ENCODE results near the gene STK33.

STK33 gene

GRCh38 chr11:8426076-8426475 is 168.0 kb downstream of the STK33 start:
- no peaks in the 10 kb centered on the region for H4K20me1 ChIP-seq (ENCODE audit: insufficient read depth, low read length)

GRCh38 chr11:8415195-8415594 is 178.8 kb downstream of the STK33 start:
- no peak overlapping the region for H3K4me2 ChIP-seq (ENCODE audit: low read length)
- no peak overlapping the region for H3K4me3 ChIP-seq (ENCODE audit: low read depth, low read length, poor library complexity, severe bottlenecking)
- H3K36me3 ChIP-seq (ENCODE audit: insufficient read depth, low read length), result no peaks in the 10 kb centered on the region
- no peak overlapping the region for H3K9ac ChIP-seq (ENCODE audit: low read length)
- no peaks in the 10 kb centered on the region for H3K9me3 ChIP-seq (ENCODE audit: low read length)
- TF ChIP-seq EZH2 (IDR thresholded peaks at IDR 0.05; ENCODE audit: borderline replicate concordance, low read length) (no peak), CTCF (IDR thresholded peaks at IDR 0.05; ENCODE audit: low read length) (no peak)
- no peaks in the 10 kb centered on the region for H3F3A ChIP-seq (ENCODE audit: insufficient read depth, low read length)
- no peaks in the 10 kb centered on the region for H3K79me2 ChIP-seq (ENCODE audit: insufficient read depth, low read length)
- no peaks in the 10 kb centered on the region for H4K20me1 ChIP-seq (ENCODE audit: insufficient read depth, low read length)
- no peak overlapping the region for H3K27ac ChIP-seq (ENCODE audit: low read depth, low read length, poor library complexity, severe bottlenecking)
- no peaks in the 10 kb centered on the region for H3K9me2 ChIP-seq (ENCODE audit: low read depth, low read length)
- no peaks in the 10 kb centered on the region for H3K4me1 ChIP-seq (ENCODE audit: insufficient read depth, low read length, severe bottlenecking)
- no peaks in the 10 kb centered on the region for H3K27me3 ChIP-seq (ENCODE audit: insufficient read depth, low read length)
- H2AFZ ChIP-seq (ENCODE audit: low read length), result no peak overlapping the region

More at GRCh38 chr11:8426076-8426475, 168.0 kb downstream of the STK33 start:
- H3K9me3 ChIP-seq (ENCODE audit: low read length), result no peaks in the 10 kb centered on the region
- no peaks in the 10 kb centered on the region for H3K36me3 ChIP-seq (ENCODE audit: insufficient read depth, low read length)
- H3K27me3 ChIP-seq (ENCODE audit: insufficient read depth, low read length), result no peaks in the 10 kb centered on the region
- H3K4me3 ChIP-seq (ENCODE audit: low read depth, low read length, poor library complexity, severe bottlenecking), result no peak overlapping the region
- TF ChIP-seq EZH2 (IDR thresholded peaks at IDR 0.05; ENCODE audit: borderline replicate concordance, low read length), result no peak
- no peak for TF ChIP-seq CTCF (IDR thresholded peaks at IDR 0.05; ENCODE audit: low read length)
- H3K4me1 ChIP-seq (ENCODE audit: insufficient read depth, low read length, severe bottlenecking), result no peaks in the 10 kb centered on the region
- no peaks in the 10 kb centered on the region for H3K79me2 ChIP-seq (ENCODE audit: insufficient read depth, low read length)
- no peak overlapping the region for H2AFZ ChIP-seq (ENCODE audit: low read length)
- no peak overlapping the region for H3K9ac ChIP-seq (ENCODE audit: low read length)
- no peak overlapping the region for H3K27ac ChIP-seq (ENCODE audit: low read depth, low read length, poor library complexity, severe bottlenecking)
- no peaks in the 10 kb centered on the region for H3F3A ChIP-seq (ENCODE audit: insufficient read depth, low read length)
- no peak overlapping the region for H3K4me2 ChIP-seq (ENCODE audit: low read length)
- no peaks in the 10 kb centered on the region for H3K9me2 ChIP-seq (ENCODE audit: low read depth, low read length)

- no peaks in the 10 kb centered on the region for H3K4me1 ChIP-seq (ENCODE audit: insufficient read depth, low read length, severe bottlenecking)
- H3K9me2 ChIP-seq (ENCODE audit: low read depth, low read length), result no peaks in the 10 kb centered on the region
- no peak overlapping the region for H3K4me3 ChIP-seq (ENCODE audit: low read depth, low read length, poor library complexity, severe bottlenecking)
- no peak overlapping the region for H3K9ac ChIP-seq (ENCODE audit: low read length)
- H3K27ac ChIP-seq (ENCODE audit: low read depth, low read length, poor library complexity, severe bottlenecking), result no peak overlapping the region
- TF ChIP-seq EZH2 (IDR thresholded peaks at IDR 0.05; ENCODE audit: borderline replicate concordance, low read length), result no peak
- TF ChIP-seq CTCF (IDR thresholded peaks at IDR 0.05; ENCODE audit: low read length), result no peak
- no peaks in the 10 kb centered on the region for H3K79me2 ChIP-seq (ENCODE audit: insufficient read depth, low read length)
- H3K4me2 ChIP-seq (ENCODE audit: low read length), result no peak overlapping the region
- no peaks in the 10 kb centered on the region for H3F3A ChIP-seq (ENCODE audit: insufficient read depth, low read length)
- no peaks in the 10 kb centered on the region for H3K27me3 ChIP-seq (ENCODE audit: insufficient read depth, low read length)
- H3K9me3 ChIP-seq (ENCODE audit: low read length), result no peaks in the 10 kb centered on the region
- H3K36me3 ChIP-seq (ENCODE audit: insufficient read depth, low read length), result no peaks in the 10 kb centered on the region
- H2AFZ ChIP-seq (ENCODE audit: low read length), result no peak overlapping the region
- H4K20me1 ChIP-seq (ENCODE audit: insufficient read depth, low read length), result no peaks in the 10 kb centered on the region
Measured at GRCh38 chr11:8408151-8408941, 185.7 kb downstream of the STK33 start.
